Loucy (cell line): ENCODE data around the gene ADAMTSL4.
"Not testable (repeated sequence)": the region's sequence is repeated elsewhere in the genome, so short reads cannot be mapped to it uniquely, and the experiment has no call there.

Experiments used
- H2AFZ ChIP-seq: fragments of 200-600 bp; sonication (generic); 2 replicates; pipeline ENCODE4 v1.6.0; 2016; ENCODE audit warnings: antibody characterized with exemption, mild to moderate bottlenecking, low read length, moderate library complexity
- H3F3A ChIP-seq: fragments of 200-600 bp; 2 replicates; pipeline ENCODE4 v1.6.0; 2016; ENCODE audit warnings: antibody characterized with exemption, low read depth, mild to moderate bottlenecking
- H3K27me3 ChIP-seq: fragments of 200-600 bp; sonication (generic); 2 replicates; pipeline ENCODE4 v1.6.1; 2014; ENCODE audit warnings: low read length, mild to moderate bottlenecking; ENCODE audit not compliant: insufficient read depth, poor library complexity, severe bottlenecking
- H3K36me3 ChIP-seq: fragments of 200-600 bp; sonication (generic); 2 replicates; pipeline ENCODE4 v1.6.1; 2016; ENCODE audit warnings: low read length; ENCODE audit not compliant: insufficient read depth
- H3K4me1 ChIP-seq: fragments of 200-600 bp; sonication (generic); 2 replicates; pipeline ENCODE4 v1.5.1; 2014; ENCODE audit warnings: low read length, mild to moderate bottlenecking; ENCODE audit not compliant: insufficient read depth, poor library complexity, severe bottlenecking
- H3K4me2 ChIP-seq: fragments of 200-600 bp; sonication (generic); 2 replicates; pipeline ENCODE4 v1.6.0; 2014; ENCODE audit warnings: antibody characterized with exemption, low read length, low read depth, mild to moderate bottlenecking; ENCODE audit not compliant: poor library complexity, severe bottlenecking
- H3K4me3 ChIP-seq: fragments of 200-600 bp; sonication (generic); 2 replicates; pipeline ENCODE4 v1.5.1; 2014; ENCODE audit warnings: low read length, mild to moderate bottlenecking, mixed read lengths; ENCODE audit not compliant: poor library complexity, severe bottlenecking
- H3K79me2 ChIP-seq: fragments of 200-600 bp; sonication (generic); 2 replicates; pipeline ENCODE4 v1.6.1; 2014; ENCODE audit warnings: low read length; ENCODE audit not compliant: insufficient read depth
- H3K9ac ChIP-seq: fragments of 200-600 bp; sonication (generic); 2 replicates; pipeline ENCODE4 v1.6.0; 2014; ENCODE audit warnings: mild to moderate bottlenecking, low read depth, low read length, moderate library complexity; ENCODE audit not compliant: poor library complexity, severe bottlenecking
- H3K9me2 ChIP-seq: fragments of 200-600 bp; sonication (generic); replicated peaks from 2 replicates; pipeline ENCODE4 v1.6.1; 2016; ENCODE audit warnings: low read depth, low read length, mixed read lengths
- H3K9me3 ChIP-seq: fragments of 200-600 bp; sonication (generic); 2 replicates; pipeline ENCODE4 v1.6.1; 2014; ENCODE audit warnings: mild to moderate bottlenecking, antibody characterized with exemption, low read length, low read depth; ENCODE audit not compliant: insufficient read depth
- H4K20me1 ChIP-seq: fragments of 200-600 bp; sonication (generic); 2 replicates; pipeline ENCODE4 v1.6.0; 2014; ENCODE audit warnings: antibody characterized with exemption, low read length, mild to moderate bottlenecking; ENCODE audit not compliant: insufficient read depth, poor library complexity, severe bottlenecking
- CTCF ChIP-seq: fragments of 200-600 bp; sonication (generic); conservative IDR thresholded peaks from 2 replicates; pipeline ENCODE4 v1.5.1; 2014; ENCODE audit warnings: mild to moderate bottlenecking, antibody characterized with exemption, low read length
- EZH2phosphoT487 ChIP-seq: fragments of 200-600 bp; IDR thresholded peaks from 2 replicates; pipeline ENCODE4 v1.6.1; 2018; ENCODE audit warnings: antibody characterized with exemption, mild to moderate bottlenecking, moderate library complexity, borderline replicate concordance

Gene ADAMTSL4

GRCh38 chr1:150582371-150582770 lies 33.2 kb downstream of the ADAMTSL4 start:
- H3K4me1 ChIP-seq, result peaks cover 12% of the 10 kb centered on the region
- peaks cover 17% of the 10 kb centered on the region for H4K20me1 ChIP-seq
- H3K9me3 ChIP-seq, result no peaks in the 10 kb centered on the region
- H2AFZ ChIP-seq, result no peak overlapping the region
- TF ChIP-seq CTCF (no peak), EZH2phosphoT487 (no peak)
- peaks cover 16% of the 10 kb centered on the region for H3K27me3 ChIP-seq
- no peaks in the 10 kb centered on the region for H3F3A ChIP-seq
- peaks cover 4% of the 10 kb centered on the region for H3K36me3 ChIP-seq
- H3K4me2 ChIP-seq, result no peak overlapping the region
- H3K9ac ChIP-seq, result no peak overlapping the region
- no peaks in the 10 kb centered on the region for H3K9me2 ChIP-seq
- no peak overlapping the region for H3K4me3 ChIP-seq
- H3K79me2 ChIP-seq, result peaks cover 28% of the 10 kb centered on the region

- H3K9me2 ChIP-seq, result no peaks in the 10 kb centered on the region
- H3K27me3 ChIP-seq, result no peaks in the 10 kb centered on the region
- no peak overlapping the region for H2AFZ ChIP-seq
- no peak overlapping the region for H3K4me3 ChIP-seq
- no peak for TF ChIP-seq CTCF
- no peak for TF ChIP-seq EZH2phosphoT487
- H3K4me1 ChIP-seq, result no peaks in the 10 kb centered on the region
- H3F3A ChIP-seq, result no peaks in the 10 kb centered on the region
- H3K36me3 ChIP-seq, result no peaks in the 10 kb centered on the region
- H3K9ac ChIP-seq, result no peak overlapping the region
- H3K79me2 ChIP-seq, result no peaks in the 10 kb centered on the region
- no peak overlapping the region for H3K4me2 ChIP-seq
- no peaks in the 10 kb centered on the region for H4K20me1 ChIP-seq
- no peaks in the 10 kb centered on the region for H3K9me3 ChIP-seq
These were observed 47.1 kb downstream of the ADAMTSL4 start for GRCh38 chr1:150596095-150596892.

- Histone ChIP-seq H3K4me2 (no peak overlapping the region), H3K36me3 (no peaks in the 10 kb centered on the region), H4K20me1 (no peaks in the 10 kb centered on the region), H3K27me3 (no peaks in the 10 kb centered on the region), H3K4me3 (no peak overlapping the region), H3K4me1 (no peaks in the 10 kb centered on the region), H3K79me2 (no peaks in the 10 kb centered on the region), H3K9me3 (no peaks in the 10 kb centered on the region), H3K9ac (no peak overlapping the region), H3K9me2 (no peaks in the 10 kb centered on the region), H3F3A (no peaks in the 10 kb centered on the region), H2AFZ (no peak overlapping the region)
- TF ChIP-seq EZH2phosphoT487 (no peak), CTCF (no peak)
These were observed 47.8 kb downstream of the ADAMTSL4 start for GRCh38 chr1:150596976-150597375.

GRCh38 chr1:150598346-150598745 lies 49.1 kb downstream of the ADAMTSL4 start:
- H4K20me1 ChIP-seq, H3F3A ChIP-seq, H3K36me3 ChIP-seq, H3K9me2 ChIP-seq, H3K4me1 ChIP-seq, H3K27me3 ChIP-seq, H3K9me3 ChIP-seq, H3K79me2 ChIP-seq, H2AFZ ChIP-seq, H3K9ac ChIP-seq, H3K4me3 ChIP-seq, H3K4me2 ChIP-seq: not testable (repeated sequence)
